Stimulated activated CD8-positive, alpha-beta memory T cell treated with anti-CD3 and anti-CD28 coated beads, Interleukin-12 subunit alpha, Interleukin-12 subunit beta, amount 100 ng/mL, for 24 hours (primary cell): ENCODE data around the gene MED14.

Experiments used
- DNase-seq: peaks from one replicate; pipeline ENCODE4 v3.0.0-alpha.2; 2020; ENCODE audit errors: extremely low read depth

The MED14 gene

DNA sequence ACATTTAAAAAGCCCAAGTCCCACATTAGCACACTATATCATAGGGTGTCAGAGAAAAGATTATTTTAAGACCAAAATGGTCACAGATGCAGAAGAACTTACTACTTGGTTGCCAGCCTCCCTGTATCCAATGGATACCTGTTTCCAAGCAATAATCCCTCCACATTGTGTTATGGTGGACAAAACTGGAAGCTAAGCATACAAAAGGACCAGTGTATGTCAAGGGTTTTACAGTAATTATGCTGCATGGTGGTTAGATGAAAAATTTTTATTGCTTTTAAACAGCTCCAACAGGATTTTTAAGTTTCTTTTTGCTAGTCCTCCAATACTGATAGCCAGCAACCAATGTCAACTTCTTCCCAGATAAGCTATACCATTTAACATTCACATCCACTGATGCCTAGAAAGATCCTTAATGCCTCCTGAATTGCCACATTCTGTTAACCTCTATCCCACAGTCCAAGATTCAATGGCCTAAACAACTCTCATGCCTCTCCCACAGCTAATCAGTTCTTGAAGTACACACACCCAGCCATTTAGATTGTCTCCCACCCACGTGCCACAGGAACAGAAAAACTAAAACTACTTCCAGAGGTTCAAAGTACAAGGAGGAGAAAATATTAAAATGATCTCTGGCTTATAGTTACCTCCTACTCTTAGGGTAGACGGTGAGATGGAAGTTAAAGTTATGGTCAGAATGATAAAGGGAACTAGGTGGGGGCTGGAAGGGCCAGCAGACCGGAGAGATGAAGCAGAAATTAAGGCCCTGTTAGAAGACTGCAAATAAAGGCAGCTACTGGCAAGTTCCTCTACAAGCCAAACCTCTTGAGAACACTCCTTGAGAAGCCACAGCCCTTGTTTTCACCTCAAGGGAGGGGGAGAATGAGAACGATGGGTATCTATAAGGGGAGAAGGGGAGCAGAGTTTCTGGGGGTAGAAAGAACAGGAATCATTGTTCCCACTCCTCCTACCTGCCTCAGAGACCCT is 5.5 kb downstream of the MED14 start:
- DNase-seq = no peak

DNA sequence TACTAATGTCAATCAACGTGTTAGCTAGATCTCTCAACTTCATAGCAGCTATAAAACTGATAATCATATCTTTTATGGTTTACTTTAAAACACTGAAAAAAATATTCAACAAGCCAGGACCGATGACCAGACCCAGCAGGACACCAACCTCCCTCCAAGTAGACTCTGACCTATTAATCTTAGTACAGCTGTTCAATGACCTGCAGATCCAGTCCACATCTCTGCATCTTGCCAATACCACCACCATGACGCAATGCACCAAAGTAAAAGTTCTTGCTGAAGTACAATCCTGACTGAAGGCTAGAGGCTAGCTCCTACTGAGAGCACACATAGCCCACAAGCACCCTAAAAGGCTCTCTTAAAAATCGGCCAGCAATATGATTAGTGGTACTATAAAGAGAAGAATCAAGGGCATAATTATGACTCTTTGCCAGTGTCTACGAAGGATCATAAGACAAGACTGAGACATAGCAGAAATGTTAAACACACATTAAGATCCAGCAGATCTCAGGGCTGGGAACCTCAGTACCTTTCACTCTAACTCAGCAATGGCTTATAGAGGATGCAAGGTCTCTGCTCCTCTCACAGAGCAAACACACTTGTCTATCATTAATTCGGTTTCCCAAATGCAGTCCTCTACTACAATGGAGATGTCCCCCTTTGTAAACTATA is 7.6 kb downstream of the MED14 start:
- DNase-seq = no peak

DNA sequence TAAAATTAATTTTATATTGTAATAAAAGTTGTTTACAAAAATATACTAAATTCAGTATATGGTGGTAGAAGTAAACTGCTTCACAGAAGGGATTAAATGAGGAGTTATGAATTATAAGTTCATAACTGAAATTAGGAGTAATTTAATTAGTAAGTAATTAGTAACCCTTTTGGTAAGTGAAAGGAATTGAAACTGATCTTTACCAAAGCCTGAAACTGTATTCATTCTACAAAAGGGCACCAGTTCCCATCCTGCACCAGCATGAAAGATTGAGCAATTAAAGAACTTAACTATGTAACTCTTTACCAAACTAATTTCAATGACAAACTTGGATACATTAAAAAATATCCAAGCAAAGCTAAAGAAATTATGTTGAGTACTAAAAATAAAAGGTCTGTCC is 8.2 kb downstream of the MED14 start:
- DNase-seq = no peak

DNA sequence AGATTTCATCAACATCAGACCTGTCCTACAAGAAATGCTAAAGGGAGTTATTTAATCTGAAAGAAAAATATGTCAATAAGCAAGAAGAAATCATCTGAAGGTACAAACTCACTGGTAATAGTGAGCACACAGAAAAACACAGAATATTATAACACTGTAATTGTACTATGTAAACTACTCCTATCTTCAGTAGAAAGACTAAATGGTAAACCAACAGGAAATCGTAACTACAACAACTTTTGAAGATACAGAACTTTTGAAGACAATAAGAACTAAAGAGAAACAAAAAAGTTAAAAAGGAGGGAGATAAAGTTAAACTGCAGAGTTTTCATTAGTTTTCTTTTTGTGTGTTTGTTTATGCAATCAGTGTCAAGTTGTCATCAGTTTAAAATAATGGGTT is 12.4 kb downstream of the MED14 start:
- no peak for DNase-seq

DNA sequence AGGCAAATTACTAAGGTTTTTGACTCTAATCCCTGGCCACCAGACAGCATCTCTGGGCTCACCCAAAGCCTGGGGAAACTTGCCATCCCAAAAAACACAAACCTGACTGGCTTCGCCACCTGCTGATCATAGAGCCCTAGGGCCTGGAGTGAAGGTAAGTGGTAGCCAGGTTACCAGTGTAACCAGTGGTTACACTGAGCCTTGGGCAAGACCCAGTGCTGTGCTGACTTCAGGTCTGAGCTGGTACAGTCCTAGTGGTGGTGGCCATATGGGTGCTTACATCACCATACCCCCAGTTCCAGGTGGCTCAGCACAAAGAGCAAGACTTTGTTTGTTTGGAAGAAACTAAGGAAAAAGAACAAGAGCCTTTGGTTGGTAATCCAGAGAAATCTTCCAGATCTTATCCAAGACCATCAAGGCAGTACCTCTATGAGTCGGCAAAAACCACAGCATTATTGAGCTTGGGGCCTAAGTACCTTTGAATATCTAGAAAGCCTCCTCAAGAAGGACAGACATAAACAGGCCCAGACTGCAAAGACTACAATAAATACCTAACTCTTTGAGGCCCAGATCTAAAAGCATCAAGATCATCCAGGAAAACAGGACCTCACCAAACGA is 13.7 kb downstream of the MED14 start:
- no peak for DNase-seq

DNA sequence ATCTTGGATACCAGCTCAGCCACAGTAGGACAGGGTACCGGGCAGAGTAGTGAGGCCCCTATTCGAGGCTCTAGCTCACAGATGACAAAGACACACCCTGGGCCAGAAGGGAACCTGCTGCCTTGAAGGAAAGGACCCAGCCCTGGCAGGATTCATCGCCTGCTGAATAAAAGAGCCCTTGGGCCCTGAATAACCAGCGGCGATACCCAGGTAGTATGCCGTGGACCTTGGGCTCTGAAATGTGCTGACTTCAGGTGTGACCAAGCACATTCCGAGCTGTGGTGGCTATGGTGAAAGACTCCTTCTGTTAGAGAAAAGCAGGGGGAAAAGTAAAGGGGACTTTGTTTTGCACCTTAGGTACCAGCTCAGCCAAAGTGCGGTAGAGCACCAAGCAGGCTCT is 14.6 kb downstream of the MED14 start:
- no peak for DNase-seq

DNA sequence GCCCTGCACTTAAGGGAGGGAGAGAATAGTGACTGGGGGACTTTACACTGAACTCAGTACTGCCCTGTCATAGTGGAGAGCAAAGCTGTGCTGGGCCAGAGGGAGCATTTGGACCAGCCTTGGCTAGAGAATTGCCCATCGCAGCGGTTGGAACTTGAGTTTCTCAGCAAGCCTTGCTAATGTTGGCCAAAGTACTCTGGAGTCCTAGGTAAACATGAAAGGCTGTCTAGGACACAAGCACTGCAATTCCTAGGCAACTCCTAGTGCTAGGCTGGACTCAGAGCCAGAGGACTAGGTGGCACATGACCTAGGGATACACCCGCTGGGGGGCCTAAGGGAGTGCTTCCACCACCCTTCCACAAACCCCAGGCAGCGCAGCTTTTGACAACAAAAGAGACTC is 15.0 kb downstream of the MED14 start:
- DNase-seq = no peak

DNA sequence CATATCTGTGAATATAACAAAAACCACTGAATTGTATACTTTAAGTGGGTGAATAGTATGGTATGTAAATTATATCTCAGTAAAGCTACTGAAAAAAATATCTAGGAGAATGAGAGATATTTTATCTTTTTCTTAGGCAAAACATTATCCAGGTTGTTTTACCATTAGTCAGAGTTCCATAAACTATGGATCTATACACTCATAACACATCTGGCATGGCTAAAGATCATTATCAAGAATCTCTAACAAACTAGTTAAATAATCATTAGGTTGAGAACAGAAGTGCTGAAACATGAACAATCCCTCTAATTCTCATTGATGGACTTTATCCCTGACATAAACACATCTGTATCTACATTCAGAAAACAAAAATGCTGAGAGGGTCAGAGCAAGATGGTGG is 15.6 kb downstream of the MED14 start:
- no peak for DNase-seq

DNA sequence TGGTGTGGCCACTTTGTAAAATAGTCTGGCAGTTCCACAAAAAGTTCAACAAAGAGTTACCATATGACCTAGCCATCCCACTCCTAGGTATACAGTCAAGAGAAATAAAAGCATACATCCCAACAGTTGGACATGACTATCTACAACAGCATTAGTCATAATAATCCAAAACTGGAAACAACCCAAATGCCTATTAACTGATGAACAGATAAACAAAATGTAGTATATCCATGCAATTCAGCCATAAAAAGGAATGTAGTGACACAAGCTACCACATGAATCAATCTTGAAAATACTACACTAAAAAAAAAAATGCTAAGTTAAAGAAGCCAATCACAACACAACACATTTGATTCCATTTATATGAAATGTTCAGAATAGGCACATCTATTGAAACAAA is 16.1 kb downstream of the MED14 start:
- DNase-seq = no peak

DNA sequence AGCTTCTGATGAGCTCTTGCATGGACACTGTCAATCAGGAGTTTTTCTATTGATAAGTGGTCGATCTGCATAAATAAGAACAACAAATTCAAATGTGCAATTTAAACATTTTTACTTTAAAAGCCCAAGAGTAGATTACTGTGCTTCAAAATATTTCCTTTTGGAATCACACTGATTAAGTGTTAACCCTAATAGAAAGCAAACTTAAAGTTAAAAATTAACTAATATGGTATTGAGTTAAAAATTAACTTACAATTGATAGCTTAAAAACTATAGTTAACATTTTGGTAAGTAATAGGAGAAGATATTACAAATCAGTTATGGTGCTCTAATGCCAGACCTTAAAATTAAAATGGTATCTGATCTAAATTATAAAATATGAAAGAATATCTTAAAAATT is 25.9 kb downstream of the MED14 start:
- no peak for DNase-seq

DNA sequence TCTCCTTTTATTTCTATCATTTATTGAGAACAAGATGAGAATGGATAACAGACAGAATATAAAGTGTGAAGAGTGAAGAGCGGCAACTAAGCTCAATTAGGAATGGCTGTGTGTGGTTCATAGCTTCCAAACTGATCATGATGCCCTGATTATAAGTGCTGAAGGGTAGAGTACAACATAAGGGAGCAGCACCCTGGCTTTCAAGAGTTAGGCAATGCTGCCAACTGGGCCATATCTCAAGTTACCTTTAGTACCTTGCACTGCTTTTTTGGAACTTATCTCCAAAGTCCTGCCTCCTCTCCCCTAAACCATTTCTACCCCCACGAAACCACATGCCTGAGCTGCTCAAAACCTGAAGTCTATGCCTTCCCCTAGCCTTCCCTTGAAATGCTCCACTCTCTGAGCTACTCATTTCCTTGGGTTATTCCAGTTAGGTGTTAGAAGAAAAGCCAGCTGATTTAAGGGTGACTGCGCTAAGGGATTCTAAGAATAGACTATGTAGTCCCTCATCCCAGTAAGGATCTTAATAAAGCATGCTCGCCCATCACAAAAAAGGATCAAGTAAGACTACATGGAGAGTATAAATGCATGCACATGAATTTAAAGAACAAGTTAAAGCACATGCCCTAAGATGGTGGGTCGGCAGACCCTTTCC is 29.6 kb downstream of the MED14 start:
- no peak for DNase-seq

DNA sequence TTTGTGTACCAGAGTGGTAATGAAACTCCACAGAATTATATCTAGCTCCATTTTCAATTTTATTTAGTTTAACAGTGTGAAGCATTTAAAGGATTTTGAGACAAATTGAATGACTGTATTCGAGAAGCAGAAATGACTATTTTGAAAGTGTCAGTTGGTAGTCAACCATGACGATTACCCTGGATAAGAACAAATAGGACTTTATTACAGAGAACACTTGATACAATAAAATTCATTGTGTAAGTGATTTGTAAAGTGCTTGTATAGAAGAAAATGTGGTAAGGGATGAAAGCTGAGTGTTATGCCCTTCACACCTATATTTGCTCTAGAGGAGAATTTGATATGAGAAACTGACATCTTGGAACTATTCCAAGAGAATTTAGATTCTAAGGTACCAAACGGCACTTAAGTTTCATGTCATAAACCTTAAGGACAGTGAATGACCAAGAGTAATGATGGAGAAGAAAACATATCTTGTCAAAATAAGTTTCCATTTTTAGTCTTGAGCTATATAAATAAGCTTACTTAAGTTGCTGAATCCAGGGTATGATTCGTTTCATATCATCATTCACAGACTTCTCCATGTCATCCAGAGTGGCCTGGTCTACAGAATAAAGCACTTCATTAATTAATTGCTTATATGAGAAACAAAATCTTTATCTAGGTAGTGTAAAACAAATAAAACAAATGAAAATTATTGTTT is 34.6 kb downstream of the MED14 start:
- no peak for DNase-seq

DNA sequence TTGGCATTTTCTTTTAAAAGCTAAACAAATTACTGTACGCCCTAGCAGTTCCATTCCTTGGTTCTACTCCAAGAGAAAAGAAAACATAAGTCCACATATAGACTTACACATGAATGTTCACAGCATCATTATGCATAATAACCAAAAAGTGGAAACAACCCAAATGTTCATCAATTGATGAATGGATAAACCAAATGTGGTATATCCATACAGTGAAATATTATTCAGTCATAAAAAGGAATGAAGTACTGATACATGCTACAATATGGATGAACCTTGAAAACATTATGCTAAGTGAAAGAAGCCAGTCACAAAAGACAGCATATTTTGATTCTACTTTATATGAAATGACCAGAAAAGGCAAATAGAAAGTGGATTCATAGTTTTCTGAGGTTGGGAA is 36.5 kb downstream of the MED14 start:
- no peak for DNase-seq

DNA sequence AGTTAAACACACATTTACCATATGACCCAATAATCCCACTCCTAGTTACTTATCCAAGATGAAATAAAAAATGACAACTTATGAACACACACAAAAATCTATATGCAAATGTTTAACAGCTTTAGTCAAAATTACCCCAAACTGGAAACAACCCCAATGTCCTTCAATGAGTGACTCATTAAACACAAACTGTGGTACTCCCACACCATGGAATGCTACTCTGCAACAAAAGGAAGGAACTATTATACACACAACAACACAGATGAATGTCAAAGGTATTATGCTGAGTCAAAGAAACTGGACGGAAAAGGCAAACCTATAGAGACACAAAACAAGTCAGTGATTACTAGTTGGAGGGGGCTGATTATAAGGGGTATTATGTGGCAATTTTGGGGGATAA is 40.5 kb downstream of the MED14 start:
- DNase-seq = no peak

DNA sequence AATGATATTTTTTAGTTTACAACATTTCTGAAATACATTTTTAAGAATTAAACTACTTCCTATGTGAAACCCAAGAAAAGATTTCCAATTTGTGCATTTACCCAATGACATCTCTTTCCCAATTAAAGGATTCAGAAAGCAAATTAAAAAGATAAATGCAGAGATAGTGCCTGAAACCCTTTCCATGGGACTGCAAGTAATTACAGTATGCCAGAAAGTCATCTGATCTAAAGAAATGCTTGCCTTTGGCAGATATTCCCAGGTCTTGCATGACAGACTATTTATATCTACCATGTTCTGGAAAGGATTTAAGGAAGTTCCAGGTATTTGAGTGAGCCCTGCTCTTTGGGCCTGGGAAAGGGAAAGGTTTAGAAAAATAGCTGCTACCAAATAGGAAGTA is 46.4 kb downstream of the MED14 start:
- no peak for DNase-seq

DNA sequence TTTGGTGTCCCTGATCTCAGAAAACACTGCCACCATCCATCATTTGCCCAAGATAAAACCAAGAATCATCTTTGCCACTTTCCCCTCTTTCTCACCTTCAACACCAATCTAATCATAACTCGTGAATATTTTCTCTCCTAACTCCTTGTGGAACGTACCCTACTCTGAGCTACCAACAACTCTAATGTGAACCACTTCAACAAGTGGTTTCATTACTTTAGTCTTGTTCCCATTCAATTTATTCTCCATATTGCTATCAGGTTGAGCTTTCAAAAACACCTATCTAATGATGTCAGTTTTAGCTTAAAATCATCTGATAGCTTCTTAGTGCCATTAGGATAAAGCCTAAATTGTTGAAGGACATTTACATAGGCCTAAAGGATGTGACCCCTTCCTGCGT is 48.2 kb downstream of the MED14 start:
- DNase-seq = no peak

DNA sequence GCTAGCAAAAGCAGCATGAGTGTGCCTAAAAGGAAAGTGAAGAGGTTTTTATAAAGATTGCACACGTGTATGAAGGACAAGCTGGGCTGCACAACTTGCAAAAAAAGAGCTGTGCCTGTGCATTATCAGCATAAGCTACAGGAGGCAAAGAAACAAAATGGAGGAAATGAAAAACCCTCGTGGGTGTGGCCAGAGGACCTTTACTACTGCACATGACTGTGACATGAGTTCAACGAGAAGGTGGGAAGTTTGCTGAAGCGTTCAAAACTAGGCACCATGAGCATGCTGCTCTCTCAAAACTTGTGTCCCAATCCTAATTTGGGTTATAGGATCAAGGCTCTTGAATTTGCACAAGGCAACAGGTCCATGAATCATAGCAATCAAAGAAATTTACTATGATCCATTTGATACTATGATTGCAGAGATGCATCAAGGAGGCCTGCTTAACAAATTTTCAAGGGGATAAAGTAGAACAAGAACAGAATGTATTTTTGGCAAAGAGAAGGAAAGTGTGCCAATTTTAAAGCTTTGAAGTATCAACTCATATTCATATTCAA is 49.9 kb downstream of the MED14 start:
- no peak for DNase-seq

DNA sequence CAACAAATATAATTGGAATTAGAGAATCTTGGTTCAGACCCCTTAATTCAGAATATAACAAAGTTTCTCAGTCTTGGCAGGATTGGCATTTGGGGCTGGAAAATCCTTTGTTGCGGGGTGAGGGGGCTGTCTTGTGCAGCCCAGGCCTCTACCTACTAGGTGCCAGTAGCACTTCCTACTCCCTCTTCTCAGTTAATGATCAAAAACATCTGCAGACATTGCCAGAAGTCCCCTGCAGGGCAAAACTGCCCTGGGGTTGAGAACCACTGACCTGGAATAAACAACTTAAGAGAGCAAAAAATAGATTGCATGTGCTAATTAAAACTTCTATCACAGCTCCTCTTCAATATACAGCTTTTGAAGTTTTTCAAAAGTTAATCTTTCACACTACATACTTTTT is 51.2 kb downstream of the MED14 start:
- no peak for DNase-seq

DNA sequence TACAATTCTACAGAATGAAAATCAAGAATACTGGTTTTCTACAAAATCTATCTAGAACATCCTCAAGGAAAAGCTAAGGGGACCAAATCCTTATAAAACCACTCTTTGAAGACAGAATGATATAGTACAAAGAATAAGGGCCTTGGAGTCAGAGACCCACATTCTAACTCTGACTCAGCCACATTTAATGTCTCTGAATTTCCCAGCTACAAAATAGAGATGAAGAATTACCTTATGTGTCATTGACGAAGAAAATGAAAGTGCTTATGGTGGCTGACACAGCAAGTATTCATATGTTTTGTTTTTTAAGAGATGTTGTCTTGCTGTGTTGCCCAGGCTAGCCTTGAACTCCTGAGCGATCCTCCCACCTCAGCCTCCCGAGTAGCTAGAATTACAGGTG is 52.1 kb downstream of the MED14 start:
- DNase-seq = no peak

DNA sequence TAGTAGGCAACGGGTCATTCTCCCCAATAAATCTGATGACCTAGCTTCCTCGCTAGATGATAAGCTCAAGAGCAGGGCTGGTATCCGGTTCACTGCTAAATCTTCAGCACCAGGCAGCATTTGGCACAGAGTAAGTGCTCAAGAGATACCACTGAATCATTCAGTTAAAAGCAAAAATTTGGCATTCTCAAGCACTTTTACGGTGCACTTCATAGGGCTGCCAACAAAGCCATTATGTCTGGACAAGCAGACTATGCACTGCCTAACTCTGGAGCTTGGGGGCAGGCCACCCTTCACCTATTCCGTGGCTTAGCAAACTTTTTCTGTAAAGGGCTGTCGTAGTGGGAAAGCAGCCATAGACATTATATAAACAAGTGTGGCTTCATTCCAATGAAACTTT is 64.2 kb downstream of the MED14 start:
- no peak for DNase-seq

DNA sequence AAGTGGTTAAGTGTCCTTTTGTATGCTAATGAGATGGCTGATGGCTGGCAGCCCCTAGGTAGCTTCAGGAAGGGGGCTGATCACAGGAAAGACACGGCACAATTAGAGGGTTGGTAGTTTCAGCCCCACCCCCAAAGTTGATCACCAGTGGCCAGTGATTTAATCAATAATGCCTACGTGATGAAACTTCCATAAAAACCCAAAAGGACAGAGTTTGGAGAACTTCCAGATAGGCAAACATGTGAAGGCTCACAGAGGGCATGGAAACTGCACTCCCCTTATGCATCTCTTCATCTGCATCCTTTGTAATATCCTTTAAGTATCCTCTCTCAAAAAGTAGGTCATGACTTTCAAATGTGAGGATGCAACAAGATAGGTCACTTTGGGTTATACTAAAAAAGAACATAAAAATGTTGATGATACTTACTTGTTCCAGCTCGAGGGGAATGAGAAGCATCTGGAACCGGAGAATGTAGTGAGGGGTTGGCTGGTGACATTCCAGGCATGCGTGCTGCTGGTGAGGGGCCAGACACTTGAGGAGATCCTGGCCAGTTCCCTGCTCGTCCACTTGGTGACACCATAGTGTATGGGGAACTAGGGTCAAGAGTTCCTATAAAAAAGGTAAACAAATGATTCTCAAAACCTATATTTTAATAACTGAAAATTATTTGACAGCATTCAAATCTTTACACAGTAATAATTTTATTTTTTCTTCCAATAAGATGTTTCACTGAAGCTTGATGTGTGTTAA is 71.3 kb downstream of the MED14 start:
- no peak for DNase-seq
